ENCODE results near the gene GHRH.

The GHRH gene

GRCh38 chr20:37285664-37286374 lies 24.2 kb upstream of the GHRH start:
- DNase-seq (ENCODE audit: low spot score), result peak; percentile 69
- H3K27me3 ChIP-seq (ENCODE audit: insufficient read depth, poor library complexity, severe bottlenecking), result no peaks in the 10 kb centered on the region
- peaks cover 5% of the 10 kb centered on the region for H3K36me3 ChIP-seq (ENCODE audit: low read depth)
- TF ChIP-seq, protein P1, sequence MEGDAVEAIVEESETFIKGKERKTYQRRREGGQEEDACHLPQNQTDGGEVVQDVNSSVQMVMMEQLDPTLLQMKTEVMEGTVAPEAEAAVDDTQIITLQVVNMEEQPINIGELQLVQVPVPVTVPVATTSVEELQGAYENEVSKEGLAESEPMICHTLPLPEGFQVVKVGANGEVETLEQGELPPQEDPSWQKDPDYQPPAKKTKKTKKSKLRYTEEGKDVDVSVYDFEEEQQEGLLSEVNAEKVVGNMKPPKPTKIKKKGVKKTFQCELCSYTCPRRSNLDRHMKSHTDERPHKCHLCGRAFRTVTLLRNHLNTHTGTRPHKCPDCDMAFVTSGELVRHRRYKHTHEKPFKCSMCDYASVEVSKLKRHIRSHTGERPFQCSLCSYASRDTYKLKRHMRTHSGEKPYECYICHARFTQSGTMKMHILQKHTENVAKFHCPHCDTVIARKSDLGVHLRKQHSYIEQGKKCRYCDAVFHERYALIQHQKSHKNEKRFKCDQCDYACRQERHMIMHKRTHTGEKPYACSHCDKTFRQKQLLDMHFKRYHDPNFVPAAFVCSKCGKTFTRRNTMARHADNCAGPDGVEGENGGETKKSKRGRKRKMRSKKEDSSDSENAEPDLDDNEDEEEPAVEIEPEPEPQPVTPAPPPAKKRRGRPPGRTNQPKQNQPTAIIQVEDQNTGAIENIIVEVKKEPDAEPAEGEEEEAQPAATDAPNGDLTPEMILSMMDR (IDR thresholded peaks at IDR 0.05; ENCODE audit: poor library complexity, severe bottlenecking), result no peak
- no peak for ATAC-seq (ENCODE audit: low read depth)
- peaks cover 12% of the 10 kb centered on the region for H3K4me1 ChIP-seq (ENCODE audit: insufficient read depth, poor library complexity, severe bottlenecking)
- no peak overlapping the region for H3K4me3 ChIP-seq (ENCODE audit: severe bottlenecking)
- H3K27ac ChIP-seq (ENCODE audit: poor library complexity, severe bottlenecking), result no peak overlapping the region
- no peaks in the 10 kb centered on the region for H3K9me3 ChIP-seq (ENCODE audit: severe bottlenecking)

GRCh38 chr20:37284691-37285161 lies 23.1 kb upstream of the GHRH start:
- ATAC-seq (ENCODE audit: low read depth) (no peak), DNase-seq (ENCODE audit: low spot score) (no peak)
- Histone ChIP-seq H3K4me3 (ENCODE audit: severe bottlenecking) (no peak overlapping the region), H3K4me1 (ENCODE audit: insufficient read depth, poor library complexity, severe bottlenecking) (peaks cover 9% of the 10 kb centered on the region), H3K36me3 (ENCODE audit: low read depth) (no peaks in the 10 kb centered on the region), H3K27me3 (ENCODE audit: insufficient read depth, poor library complexity, severe bottlenecking) (no peaks in the 10 kb centered on the region), H3K27ac (ENCODE audit: poor library complexity, severe bottlenecking) (no peak overlapping the region), H3K9me3 (ENCODE audit: severe bottlenecking) (no peaks in the 10 kb centered on the region)
- TF ChIP-seq, protein P1 (IDR thresholded peaks at IDR 0.05; ENCODE audit: poor library complexity, severe bottlenecking), result no peak

GRCh38 chr20:37283530-37284195 lies 22.0 kb upstream of the GHRH start:
- Histone ChIP-seq H3K27me3 (ENCODE audit: insufficient read depth, poor library complexity, severe bottlenecking) (no peaks in the 10 kb centered on the region), H3K27ac (ENCODE audit: poor library complexity, severe bottlenecking) (no peak overlapping the region), H3K9me3 (ENCODE audit: severe bottlenecking) (no peaks in the 10 kb centered on the region), H3K4me3 (ENCODE audit: severe bottlenecking) (no peak overlapping the region), H3K4me1 (ENCODE audit: insufficient read depth, poor library complexity, severe bottlenecking) (peaks cover 11% of the 10 kb centered on the region), H3K36me3 (ENCODE audit: low read depth) (no peaks in the 10 kb centered on the region)
- DNase-seq (ENCODE audit: low spot score) (no peak), ATAC-seq (ENCODE audit: low read depth) (no peak)
- TF ChIP-seq, protein P1 (IDR thresholded peaks at IDR 0.05; ENCODE audit: poor library complexity, severe bottlenecking), result no peak

DNA sequence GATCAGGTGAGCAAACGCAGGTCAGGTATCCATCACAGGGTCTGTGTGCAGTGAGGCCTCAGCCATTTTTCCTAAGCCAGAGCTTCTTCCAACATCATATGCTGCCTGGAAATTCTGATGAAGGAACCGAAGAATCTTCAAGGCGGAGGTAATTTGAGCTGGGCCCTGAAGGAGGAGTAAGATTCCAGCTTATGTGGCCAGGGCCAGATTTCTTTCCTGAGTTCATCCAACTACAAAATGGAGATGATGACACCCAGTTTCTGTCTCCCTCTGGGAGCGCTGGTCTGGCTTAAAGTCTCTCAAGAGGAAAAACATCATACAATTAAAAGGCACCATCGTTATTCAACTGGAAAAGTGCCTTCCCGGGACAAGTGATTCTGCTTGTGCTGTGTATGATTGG lies 20.9 kb upstream of the GHRH start:
- Histone ChIP-seq H3K4me1 (ENCODE audit: insufficient read depth, poor library complexity, severe bottlenecking) (peaks cover 4% of the 10 kb centered on the region), H3K27me3 (ENCODE audit: insufficient read depth, poor library complexity, severe bottlenecking) (no peaks in the 10 kb centered on the region), H3K4me3 (ENCODE audit: severe bottlenecking) (no peak overlapping the region), H3K36me3 (ENCODE audit: low read depth) (no peaks in the 10 kb centered on the region), H3K9me3 (ENCODE audit: severe bottlenecking) (no peaks in the 10 kb centered on the region), H3K27ac (ENCODE audit: poor library complexity, severe bottlenecking) (no peak overlapping the region)
- ATAC-seq (ENCODE audit: low read depth) (peak; percentile 84), DNase-seq (ENCODE audit: low spot score) (no peak)
- TF ChIP-seq, protein P1 (IDR thresholded peaks at IDR 0.05; ENCODE audit: poor library complexity, severe bottlenecking), result peak; percentile 99

DNA sequence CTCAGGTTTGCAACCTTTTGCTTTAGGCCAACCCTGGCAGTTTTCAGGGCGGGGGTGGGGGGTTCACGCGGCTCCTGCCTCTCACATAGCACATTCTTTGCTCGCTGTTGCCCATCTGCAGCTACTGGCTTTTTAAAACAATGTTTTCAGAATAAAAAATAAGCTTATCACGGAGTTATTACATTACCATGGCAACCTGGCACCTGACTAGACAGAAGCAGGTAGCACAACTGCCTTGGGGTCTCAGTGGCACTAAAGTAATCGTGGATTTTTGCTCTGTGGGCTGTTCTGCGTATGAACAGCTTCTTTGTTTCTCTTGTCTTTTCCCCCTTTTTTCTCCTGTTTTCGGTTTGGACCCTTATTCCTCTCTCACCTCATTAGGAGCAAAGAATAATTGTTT lies 18.8 kb upstream of the GHRH start:
- DNase-seq (ENCODE audit: low spot score), result no peak
- Histone ChIP-seq H3K36me3 (ENCODE audit: low read depth) (no peaks in the 10 kb centered on the region), H3K4me3 (ENCODE audit: severe bottlenecking) (no peak overlapping the region), H3K27ac (ENCODE audit: poor library complexity, severe bottlenecking) (no peak overlapping the region), H3K27me3 (ENCODE audit: insufficient read depth, poor library complexity, severe bottlenecking) (no peaks in the 10 kb centered on the region), H3K4me1 (ENCODE audit: insufficient read depth, poor library complexity, severe bottlenecking) (peaks cover 4% of the 10 kb centered on the region), H3K9me3 (ENCODE audit: severe bottlenecking) (no peaks in the 10 kb centered on the region)
- no peak for ATAC-seq (ENCODE audit: low read depth)
- TF ChIP-seq, protein P1 (IDR thresholded peaks at IDR 0.05; ENCODE audit: poor library complexity, severe bottlenecking), result no peak
